ENCODE measurements around the gene FCHO2. TPM values are rescaled to one million over a fixed set of nuclear protein-coding genes. Genes with fewer than 3 reads are reported as not detected.

FCHO2 gene
- total RNA-seq, 3 donors from 2014 or later, result 49.5 to 57.6 (median 56.7) TPM

GRCh38 chr5:72951671-72952468 lies 4.0 kb upstream of the FCHO2 start:
- no peak for TF ChIP-seq CTCF (IDR thresholded peaks at IDR 0.05)
- ATAC-seq (peak; percentile 10), DNase-seq (peak in 1 of 3 donors; percentile 51)
- intact Hi-C loops (cut with DNase I, micrococcal nuclease), result no loop called here
- no peak overlapping the region for H3K4me3 ChIP-seq
- no peaks in the 10 kb centered on the region for H3K36me3 ChIP-seq (ENCODE audit: low read depth)
- H3K4me1 ChIP-seq (ENCODE audit: low read depth), result peaks cover 8% of the 10 kb centered on the region
- no peaks in the 10 kb centered on the region for H3K9me3 ChIP-seq

- Histone ChIP-seq H3K4me3 (no peak overlapping the region), H3K9me3 (no peaks in the 10 kb centered on the region), H3K36me3 (ENCODE audit: low read depth) (no peaks in the 10 kb centered on the region), H3K4me1 (ENCODE audit: low read depth) (peaks cover 12% of the 10 kb centered on the region)
- ATAC-seq (no peak), DNase-seq (no peak)
- intact Hi-C loops (cut with DNase I, micrococcal nuclease), result no loop called here
- TF ChIP-seq CTCF (IDR thresholded peaks at IDR 0.05), result no peak
These were observed 1.5 kb upstream of the FCHO2 start for GRCh38 chr5:72954389-72954788.

GRCh38 chr5:72955143-72955767 lies 586 bp upstream of the FCHO2 start:
- H3K9me3 ChIP-seq, result no peaks in the 10 kb centered on the region
- H3K4me1 ChIP-seq (ENCODE audit: low read depth), result peaks cover 12% of the 10 kb centered on the region
- H3K4me3 ChIP-seq, result peak overlapping the region; percentile 82
- H3K36me3 ChIP-seq (ENCODE audit: low read depth), result no peaks in the 10 kb centered on the region
- no peak for TF ChIP-seq CTCF (IDR thresholded peaks at IDR 0.05)
- DNase-seq, result peak; percentile 81 to 87 (median 85)
- intact Hi-C loops (cut with DNase I, micrococcal nuclease), result no loop called here
- peak; percentile 65 for ATAC-seq

GRCh38 chr5:72956324-72957140 lies 691 bp downstream of the FCHO2 start:
- Histone ChIP-seq H3K4me1 (ENCODE audit: low read depth) (peaks cover 9% of the 10 kb centered on the region), H3K4me3 (peak overlapping the region; percentile 82), H3K9me3 (no peaks in the 10 kb centered on the region), H3K36me3 (ENCODE audit: low read depth) (no peaks in the 10 kb centered on the region)
- DNase-seq, result peak in 2 of 3 donors; percentile 60 to 68
- intact Hi-C loops (cut with DNase I, micrococcal nuclease), result no loop called here
- peak; percentile 64 for ATAC-seq
- no peak for TF ChIP-seq CTCF (IDR thresholded peaks at IDR 0.05)

GRCh38 chr5:72957337-72957736 lies 1.5 kb downstream of the FCHO2 start:
- peaks cover 4% of the 10 kb centered on the region for H3K4me1 ChIP-seq (ENCODE audit: low read depth)
- TF ChIP-seq CTCF (IDR thresholded peaks at IDR 0.05), result no peak
- no peak overlapping the region for H3K4me3 ChIP-seq
- H3K36me3 ChIP-seq (ENCODE audit: low read depth), result no peaks in the 10 kb centered on the region
- DNase-seq (no peak), ATAC-seq (no peak)
- no peaks in the 10 kb centered on the region for H3K9me3 ChIP-seq
- intact Hi-C loops (cut with DNase I, micrococcal nuclease), result no loop called here

All from mucosa of descending colon (tissue), 3 donors.